ENCODE results near the gene NUP85. TPM values are rescaled to one million over a fixed set of nuclear protein-coding genes. Genes with fewer than 3 reads are reported as not detected.
"Not testable (repeated sequence)": the region's sequence is repeated elsewhere in the genome, so short reads cannot be mapped to it uniquely, and the experiment has no call there.

The NUP85 gene, protein sequence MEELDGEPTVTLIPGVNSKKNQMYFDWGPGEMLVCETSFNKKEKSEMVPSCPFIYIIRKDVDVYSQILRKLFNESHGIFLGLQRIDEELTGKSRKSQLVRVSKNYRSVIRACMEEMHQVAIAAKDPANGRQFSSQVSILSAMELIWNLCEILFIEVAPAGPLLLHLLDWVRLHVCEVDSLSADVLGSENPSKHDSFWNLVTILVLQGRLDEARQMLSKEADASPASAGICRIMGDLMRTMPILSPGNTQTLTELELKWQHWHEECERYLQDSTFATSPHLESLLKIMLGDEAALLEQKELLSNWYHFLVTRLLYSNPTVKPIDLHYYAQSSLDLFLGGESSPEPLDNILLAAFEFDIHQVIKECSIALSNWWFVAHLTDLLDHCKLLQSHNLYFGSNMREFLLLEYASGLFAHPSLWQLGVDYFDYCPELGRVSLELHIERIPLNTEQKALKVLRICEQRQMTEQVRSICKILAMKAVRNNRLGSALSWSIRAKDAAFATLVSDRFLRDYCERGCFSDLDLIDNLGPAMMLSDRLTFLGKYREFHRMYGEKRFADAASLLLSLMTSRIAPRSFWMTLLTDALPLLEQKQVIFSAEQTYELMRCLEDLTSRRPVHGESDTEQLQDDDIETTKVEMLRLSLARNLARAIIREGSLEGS
- 10 to 100 TPM; 10.3 to 14.3 TPM for total RNA-seq

DNA sequence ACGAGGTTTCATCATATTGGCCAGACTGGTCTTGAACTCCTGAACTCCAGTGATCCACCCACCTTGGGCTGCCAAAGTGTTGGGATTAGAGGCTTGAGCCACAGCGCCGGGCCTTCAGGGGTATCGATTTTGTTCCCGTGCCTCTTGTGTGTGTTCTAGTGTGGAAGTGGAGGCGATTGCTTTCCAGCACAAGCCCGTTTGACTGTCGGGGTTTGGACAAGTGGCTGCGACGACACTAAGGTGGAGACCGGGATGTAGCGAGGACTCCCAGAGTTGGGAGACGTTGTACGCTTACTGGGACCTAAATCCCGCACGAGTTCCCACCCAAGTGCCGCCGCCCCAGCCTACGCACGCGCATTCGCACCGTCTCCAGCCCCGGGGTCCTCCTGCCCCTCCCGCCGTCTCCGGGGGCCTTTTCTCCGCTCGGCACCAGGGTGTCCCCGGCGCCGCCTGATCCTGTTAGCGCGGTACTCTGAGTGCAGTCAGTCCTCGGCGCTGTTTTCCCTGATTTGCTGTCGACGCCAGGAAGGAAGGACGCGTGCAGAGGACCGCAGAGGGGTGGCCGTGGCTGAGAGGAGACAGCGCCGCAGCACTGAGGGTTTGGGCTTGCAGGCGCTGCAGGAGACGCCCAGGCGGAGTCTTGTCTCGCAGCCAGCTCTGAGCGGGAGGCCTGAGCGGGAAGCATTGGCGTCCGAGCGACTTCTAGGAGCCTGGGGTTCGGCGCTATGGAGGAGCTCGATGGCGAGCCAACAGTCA, at the start of gene NUP85:
NUP85 (plus strand) TSS at position 643 of the 756 bp plus-strand sequence; CDS start at position 726, 83 bp downstream.
- H3K27ac ChIP-seq, result peak within 1 kb of the TSS; percentile 88 to 96

DNA sequence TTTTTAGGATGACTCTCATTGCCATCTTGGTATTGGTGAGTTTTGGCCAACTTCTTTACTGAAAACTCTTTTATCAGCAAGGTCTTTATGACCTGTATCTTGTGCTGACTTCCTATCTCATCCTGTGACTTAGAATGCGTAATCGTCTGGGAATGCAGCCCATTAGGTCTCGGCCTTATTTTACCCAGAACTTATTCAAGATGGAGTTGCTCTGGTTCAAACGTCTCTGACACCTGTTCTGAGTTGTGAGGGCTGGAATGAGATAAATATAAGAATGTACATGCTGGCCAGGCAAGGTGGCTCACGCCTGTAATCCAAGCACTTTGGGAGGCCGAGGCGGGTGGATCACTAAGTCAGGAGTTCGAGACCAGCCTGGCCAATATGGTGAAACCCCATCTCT, 47.0 kb upstream of the NUP85 start:
- DNase-seq (ENCODE audit: low spot score); H3K27me3 ChIP-seq; H3K36me3 ChIP-seq; H3K4me3 ChIP-seq; H3K9me3 ChIP-seq; H3K27ac ChIP-seq; H3K4me1 ChIP-seq: not testable (repeated sequence)

More for the DNA sequence above, at the start of gene NUP85:
- TF ChIP-seq, protein P1, sequence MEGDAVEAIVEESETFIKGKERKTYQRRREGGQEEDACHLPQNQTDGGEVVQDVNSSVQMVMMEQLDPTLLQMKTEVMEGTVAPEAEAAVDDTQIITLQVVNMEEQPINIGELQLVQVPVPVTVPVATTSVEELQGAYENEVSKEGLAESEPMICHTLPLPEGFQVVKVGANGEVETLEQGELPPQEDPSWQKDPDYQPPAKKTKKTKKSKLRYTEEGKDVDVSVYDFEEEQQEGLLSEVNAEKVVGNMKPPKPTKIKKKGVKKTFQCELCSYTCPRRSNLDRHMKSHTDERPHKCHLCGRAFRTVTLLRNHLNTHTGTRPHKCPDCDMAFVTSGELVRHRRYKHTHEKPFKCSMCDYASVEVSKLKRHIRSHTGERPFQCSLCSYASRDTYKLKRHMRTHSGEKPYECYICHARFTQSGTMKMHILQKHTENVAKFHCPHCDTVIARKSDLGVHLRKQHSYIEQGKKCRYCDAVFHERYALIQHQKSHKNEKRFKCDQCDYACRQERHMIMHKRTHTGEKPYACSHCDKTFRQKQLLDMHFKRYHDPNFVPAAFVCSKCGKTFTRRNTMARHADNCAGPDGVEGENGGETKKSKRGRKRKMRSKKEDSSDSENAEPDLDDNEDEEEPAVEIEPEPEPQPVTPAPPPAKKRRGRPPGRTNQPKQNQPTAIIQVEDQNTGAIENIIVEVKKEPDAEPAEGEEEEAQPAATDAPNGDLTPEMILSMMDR (IDR thresholded peaks at IDR 0.05), result no peak
- no peaks in the 10 kb centered on the region for H3K9me3 ChIP-seq
- DNase-seq (ENCODE audit: low spot score), result peak; percentile 93
- peak within 1 kb of the TSS; percentile 91 to 96 for H3K4me3 ChIP-seq
- H3K27me3 ChIP-seq, result no peaks in the 10 kb centered on the region
- H3K4me1 ChIP-seq, result peaks cover 0 to 20% of the 10 kb centered on the region in 2 donors
- peaks cover 5% of the 10 kb centered on the region for H3K36me3 ChIP-seq

DNA sequence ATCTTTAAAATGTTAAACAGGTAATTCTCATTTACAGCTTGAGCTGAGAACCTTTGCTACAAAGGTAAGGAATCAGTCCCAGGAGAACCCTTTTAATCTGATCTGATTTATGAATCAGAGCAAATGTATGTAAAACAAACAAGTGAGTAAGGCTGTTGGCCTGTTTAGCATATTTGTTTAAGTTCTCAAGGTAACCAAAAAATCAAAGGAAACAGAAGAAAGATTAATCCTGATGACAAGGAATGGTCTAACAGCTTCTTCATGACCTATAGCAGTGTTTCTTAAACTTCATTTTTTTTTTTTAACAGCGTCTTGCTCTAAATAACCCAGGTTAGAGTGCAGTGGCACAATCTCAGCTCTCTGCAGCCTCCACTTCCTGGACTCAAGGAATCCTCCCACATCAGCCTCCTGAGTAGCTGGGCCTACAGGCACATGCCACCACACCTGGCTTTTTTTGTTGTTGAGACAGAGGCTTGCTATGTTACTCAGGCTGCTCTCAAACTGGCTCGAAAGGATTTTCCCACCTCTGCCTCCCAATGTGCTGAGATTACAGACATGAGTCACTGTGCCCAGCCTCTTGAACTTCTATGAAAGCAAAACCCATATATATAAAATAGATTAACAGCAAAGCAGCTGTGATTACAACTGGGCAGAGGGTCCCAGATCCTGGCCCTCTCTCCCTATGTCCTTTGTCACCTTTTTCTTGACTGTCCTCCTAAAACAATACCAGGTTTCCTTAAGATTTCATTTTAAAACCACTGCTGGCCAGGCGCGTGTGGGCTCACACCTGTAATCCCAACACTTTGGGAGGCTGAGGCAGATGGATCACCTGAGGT, 46.1 kb upstream of the NUP85 start:
- no peak overlapping the region for H3K27ac ChIP-seq
- TF ChIP-seq, protein P1 (IDR thresholded peaks at IDR 0.05), result no peak
- DNase-seq (ENCODE audit: low spot score), result no peak

DNA sequence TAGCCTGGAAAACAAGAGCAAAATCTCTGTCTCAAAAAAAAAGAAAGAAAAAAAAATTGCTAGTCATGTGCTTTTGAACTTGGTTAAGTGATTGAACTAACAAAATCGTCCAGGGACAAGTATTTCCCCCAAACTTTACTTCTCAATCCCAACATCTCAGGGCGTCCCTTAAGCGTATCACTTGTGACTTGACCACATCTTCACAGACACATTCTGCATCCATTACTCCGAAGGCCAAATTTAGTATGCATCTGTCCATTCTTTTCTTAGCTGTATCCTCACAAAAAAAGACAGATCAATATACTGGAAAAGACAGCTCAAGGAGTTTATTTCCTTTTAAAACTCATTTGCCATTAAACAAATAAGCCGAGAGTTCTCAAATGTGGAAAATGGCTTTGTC, 45.3 kb upstream of the NUP85 start:
- no peak for DNase-seq (ENCODE audit: low spot score)
- Histone ChIP-seq H3K27ac (no peak overlapping the region), H3K27me3 (no peaks in the 10 kb centered on the region), H3K4me1 (peaks cover 0 to 1% of the 10 kb centered on the region in 2 donors), H3K4me3 (no peak overlapping the region), H3K9me3 (no peaks in the 10 kb centered on the region), H3K36me3 (peaks cover 17% of the 10 kb centered on the region)
- TF ChIP-seq, protein P1 (IDR thresholded peaks at IDR 0.05), result no peak

More for the DNA sequence above, 46.1 kb upstream of the NUP85 start:
- Histone ChIP-seq H3K9me3 (no peaks in the 10 kb centered on the region), H3K27me3 (no peaks in the 10 kb centered on the region), H3K4me1 (peaks cover 0 to 7% of the 10 kb centered on the region in 2 donors), H3K36me3 (peaks cover 13% of the 10 kb centered on the region), H3K4me3 (no peak overlapping the region)

DNA sequence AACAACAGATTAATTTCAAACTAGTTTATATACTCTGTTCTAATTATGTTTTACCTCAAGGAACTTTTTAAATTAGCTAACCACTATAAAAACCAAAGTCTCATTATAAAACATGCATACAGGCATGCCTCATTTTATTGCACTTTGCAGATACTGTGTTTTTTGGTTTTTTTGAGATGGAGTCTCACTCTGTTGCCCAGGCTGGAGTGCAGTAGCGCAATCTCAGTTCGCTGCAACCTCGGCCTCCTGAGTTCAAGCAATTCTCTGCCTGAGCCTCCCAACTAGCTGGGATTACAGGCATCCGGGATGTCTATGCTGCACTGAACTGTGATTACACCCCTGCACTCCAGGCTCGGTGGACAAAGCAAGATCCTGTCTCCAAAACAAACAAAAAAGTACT, 42.4 kb upstream of the NUP85 start:
- Histone ChIP-seq H3K27ac (no peak overlapping the region), H3K9me3 (no peaks in the 10 kb centered on the region), H3K4me3 (no peak overlapping the region), H3K4me1 (no peaks in the 10 kb centered on the region), H3K27me3 (no peaks in the 10 kb centered on the region), H3K36me3 (peaks cover 38% of the 10 kb centered on the region)
- TF ChIP-seq, protein P1 (IDR thresholded peaks at IDR 0.05), result no peak
- no peak for DNase-seq (ENCODE audit: low spot score)

DNA sequence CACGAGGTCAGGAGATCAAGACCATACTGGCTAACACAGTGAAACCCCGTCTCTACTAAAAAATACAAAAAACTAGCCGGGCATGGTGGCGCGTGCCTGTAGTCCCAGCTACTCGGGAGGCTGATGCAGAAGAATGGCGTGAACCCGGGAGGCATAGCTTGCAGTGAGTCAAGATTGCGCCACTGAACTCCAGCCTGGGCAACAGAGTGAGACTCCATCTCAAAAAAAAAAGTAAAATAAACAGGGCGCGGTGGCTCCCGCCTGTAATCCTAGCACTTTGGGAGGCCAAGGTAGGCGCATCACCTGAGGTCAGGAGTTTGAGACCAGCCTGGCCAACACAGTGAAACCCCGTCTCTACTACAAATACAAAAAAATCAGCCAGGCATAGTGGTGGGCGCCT, 40.9 kb upstream of the NUP85 start:
- DNase-seq (ENCODE audit: low spot score); H3K4me1 ChIP-seq; H3K4me3 ChIP-seq; H3K9me3 ChIP-seq; H3K27me3 ChIP-seq; H3K27ac ChIP-seq: not testable (repeated sequence)
- peaks cover 52% of the 10 kb centered on the region for H3K36me3 ChIP-seq
